NCI-H187 treated with DMSO at 0.1 percent for 48 hours (cell line): Measurements from ENCODE around the gene CHGA.

Experiments
- DNase-seq: peaks from one replicate; lab custom pipeline; 2025; lab: John Stamatoyannopoulos, UW

The CHGA gene

DNA sequence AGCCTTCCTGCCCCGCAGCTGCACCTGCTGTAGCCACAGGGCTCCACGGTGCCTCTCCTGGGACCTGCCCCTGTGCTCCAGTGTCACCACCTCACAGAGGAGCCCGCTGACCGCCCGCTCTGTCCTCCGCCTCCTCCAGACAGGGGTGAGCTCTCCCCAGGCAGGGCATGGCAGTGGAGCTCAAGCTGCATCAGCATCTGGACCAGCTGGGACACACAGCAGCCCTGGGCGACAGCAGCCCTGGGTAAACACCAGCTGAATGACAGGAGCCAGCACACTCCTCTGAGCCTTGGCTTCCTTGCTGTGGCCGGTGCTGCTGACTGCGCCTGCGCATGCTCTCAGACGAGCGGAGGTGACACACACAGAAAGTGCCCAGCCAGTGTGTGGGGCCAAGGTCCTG, 22.0 kb downstream of the CHGA start:
- no peak for DNase-seq

DNA sequence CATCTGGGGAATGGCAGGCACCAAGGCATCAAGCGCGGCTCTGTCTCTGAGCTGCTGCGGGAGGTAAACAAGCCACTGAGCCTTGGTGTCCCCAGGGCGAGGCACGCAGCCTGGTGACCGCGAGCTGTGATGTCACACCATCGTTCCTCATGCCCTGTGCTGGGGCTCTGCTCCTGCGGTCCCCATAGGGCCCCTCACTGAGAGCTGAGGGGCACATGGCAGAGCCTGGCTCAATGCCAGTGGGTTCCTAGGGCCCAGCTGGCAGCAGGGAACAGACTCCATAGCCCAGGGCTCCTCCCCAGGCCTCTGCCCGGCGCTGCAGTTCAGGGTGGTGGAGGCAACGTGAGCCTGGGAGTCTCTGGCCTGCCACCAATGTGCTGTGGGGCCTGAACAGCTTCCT, 22.6 kb downstream of the CHGA start:
- DNase-seq: no peak

DNA sequence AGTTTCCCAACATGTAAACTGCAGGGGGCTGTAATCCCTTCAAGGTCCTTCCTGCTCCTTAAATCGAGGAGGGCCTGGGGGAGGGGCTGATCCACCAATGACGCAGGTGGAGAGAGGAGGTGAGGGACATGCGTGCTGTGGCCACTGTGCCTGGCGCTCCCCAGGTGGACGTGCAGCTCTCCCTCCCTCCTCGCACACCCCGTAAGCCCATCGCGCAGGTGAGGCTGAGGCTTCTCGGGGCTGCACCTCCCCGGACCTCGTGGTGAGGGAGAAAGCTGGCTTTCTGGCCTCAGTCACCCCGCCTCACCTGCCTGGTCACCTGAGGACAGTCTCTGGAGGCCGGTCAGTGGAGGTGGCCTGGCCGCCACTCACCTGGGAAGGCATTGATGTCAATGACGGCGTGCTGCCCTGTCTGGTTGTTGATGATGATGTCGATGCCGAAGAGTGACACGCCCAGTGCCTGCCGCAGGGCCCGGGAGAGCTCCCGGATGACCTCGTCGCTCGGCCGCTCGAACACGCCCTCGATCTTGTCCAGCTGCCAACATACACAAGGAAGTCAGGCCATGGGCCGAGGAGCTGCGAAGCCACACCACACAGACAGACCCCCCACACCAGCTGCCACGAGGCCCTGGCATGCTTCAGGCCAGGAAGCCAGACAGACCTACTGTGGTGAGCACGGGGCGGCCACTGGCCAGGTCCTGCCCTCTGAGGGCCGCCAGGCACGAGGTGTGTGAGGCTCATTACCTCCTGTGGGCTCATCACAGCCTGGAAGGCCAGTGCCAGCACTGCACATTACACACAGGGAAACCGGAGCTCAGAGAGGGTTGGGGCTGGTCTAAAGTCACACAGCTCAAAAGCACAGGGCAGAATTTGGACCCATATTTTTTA, 23.3 kb downstream of the CHGA start:
- DNase-seq: no peak

DNA sequence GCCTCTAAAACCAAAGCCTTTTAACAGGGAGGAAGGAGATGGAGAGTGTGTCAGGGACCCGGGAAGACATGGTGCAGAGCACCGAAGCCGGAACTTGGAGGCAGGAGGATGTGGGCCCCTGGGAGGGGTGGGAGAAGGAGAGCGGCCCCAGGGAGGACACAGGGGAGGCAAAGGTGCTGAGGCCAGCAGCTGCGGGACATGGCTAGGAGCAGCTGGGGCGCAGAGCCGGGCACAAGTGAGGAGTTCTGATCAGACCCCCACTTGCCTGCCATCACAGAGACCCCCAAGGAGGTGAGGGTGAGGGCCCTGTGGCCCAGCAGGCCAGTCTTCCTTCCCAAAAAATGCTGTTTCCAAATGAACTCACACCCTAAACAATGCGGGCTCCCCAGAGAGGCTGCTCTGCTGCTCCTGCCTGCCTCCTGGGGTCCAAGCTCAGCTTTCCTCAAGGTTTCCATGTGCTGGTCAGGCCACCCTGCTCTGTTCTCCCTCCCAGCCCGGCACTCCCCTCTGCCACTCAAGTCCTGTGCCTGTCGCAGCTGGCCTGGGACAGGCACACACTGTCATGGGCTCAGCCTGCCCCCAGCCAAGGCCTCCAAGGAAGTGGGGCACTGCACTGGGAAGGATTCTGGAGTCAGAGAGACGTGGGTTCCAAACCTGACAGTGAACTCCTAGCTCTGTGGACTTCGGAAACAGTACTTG, 24.0 kb downstream of the CHGA start:
- no peak for DNase-seq

DNA sequence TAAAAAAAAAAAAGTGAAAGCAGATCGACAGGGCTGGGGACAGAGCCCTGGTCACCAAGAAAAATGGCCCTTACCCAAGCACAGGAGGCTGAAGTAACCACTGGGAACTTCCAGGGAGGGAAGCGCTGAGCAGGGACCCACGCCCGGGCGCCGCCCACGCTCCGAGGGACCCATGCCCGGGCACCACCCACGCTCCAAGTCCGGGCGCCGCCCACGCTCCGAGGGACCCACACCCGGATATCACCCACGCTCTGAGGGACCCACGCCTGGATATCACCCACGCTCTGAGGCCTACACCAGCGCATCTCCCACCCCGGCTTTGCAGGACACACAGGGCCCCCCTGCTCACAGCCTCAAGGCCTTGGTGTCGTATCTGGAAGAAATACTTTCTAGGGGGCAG, 25.7 kb downstream of the CHGA start:
- DNase-seq: no peak

GRCh38 chr14:92949496-92950192, 26.7 kb downstream of the CHGA start:
- DNase-seq: no peak

- DNase-seq: no peak
Measured at GRCh38 chr14:92950193-92950540, 27.2 kb downstream of the CHGA start.

GRCh38 chr14:92950773-92951172, 27.8 kb downstream of the CHGA start:
- no peak for DNase-seq

- DNase-seq: no peak
Measured at GRCh38 chr14:92951261-92951660, 28.3 kb downstream of the CHGA start.

- no peak for DNase-seq
Measured at GRCh38 chr14:92951912-92952471, 29.0 kb downstream of the CHGA start.

- no peak for DNase-seq
Measured at GRCh38 chr14:92952481-92953298, 29.7 kb downstream of the CHGA start.

DNA sequence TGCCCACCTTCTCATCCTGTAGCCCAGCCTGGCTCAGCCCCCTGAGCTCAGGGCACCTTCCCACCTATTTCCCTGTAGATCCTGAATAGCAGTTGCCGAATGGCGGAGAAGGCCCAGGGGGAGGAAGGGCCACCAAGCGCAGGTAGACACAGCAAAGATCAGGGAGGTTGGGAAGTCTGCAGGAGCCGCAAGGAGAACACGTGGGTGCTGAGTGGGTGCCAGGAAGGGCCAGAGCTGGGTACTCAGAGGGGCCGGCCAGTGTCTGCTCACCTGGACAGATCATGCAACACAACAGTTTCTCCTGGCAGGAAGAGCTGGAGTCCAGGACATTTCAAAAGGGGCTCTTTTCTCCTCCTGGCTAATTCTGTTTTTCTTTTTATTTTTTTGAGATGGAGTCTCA, 30.6 kb downstream of the CHGA start:
- no peak for DNase-seq

DNA sequence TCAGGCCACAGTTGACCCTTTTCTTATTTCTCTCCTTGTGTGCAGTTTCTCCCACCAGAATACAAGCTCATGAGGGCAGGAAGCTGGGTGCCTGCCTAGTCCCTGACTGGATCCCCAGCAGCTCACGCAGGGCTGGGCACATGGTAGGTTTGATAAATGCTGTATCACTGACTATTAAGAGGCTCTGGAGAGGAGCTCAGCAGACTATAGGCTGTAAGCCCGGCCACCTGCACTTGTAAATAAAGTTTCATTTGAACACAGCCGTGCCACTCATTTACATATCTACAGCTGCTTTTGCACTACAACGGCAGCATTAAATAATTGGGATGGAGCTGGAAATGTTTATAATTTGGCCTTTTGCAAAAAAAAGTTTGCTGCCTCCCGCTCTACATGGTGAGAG, 32.0 kb downstream of the CHGA start:
- DNase-seq: no peak

DNA sequence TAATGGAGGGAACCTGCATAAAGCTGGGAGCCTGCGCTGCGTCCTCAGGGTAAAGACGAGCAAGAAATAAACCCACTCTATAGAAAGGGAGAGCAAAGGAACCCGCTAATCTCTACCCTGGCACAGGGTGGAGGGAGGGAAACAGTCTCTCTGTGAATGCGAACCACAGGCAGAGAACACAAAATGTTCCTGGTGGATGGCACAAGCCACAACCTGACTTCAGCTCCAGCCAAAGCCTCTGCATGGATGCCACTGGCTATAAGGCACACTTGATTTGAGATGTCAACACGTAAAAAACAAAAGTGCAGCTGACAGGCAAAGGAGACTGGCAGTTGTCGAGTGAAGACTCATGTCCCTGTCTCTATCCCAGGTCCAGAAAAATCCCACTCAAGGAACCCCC, 32.4 kb downstream of the CHGA start:
- no peak for DNase-seq

DNA sequence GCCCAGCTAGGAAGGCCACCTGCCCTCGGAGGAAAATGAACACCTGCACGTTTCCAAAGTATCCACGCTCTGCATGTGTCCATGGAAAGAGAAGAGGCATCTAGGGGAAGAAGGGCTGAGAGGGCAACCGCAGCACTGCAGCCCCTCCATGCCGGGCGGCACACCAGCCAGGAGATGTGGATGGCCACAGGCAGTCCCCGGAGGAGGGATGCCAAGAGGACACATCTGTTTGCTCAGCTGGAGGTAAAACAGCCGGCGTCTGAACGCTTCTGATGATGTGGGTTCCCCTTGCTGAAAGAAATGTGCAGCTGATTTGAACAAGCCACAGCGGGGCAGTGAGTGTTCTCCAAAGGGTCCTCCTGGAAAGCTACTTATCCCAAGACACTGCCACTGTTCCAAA, 34.0 kb downstream of the CHGA start:
- no peak for DNase-seq

GRCh38 chr14:92958373-92959188, 35.6 kb downstream of the CHGA start:
- no peak for DNase-seq

DNA sequence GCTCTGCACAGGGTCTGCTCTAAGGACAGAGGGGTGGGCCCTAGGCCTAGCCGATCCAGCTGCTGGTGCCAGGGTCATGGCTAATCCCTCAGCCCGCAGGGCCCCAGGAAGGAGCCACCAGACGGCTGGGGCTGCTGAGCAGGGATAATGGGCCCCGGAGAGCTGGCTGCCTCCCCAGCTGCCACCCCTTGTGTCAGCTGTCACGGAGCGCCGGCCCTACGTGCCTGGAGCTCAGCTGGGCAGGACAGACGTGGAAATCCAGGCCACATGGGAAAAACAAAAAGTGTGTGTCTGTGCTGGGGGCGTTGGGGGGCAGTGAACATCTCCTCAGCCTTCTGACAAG, 36.2 kb downstream of the CHGA start:
- no peak for DNase-seq

DNA sequence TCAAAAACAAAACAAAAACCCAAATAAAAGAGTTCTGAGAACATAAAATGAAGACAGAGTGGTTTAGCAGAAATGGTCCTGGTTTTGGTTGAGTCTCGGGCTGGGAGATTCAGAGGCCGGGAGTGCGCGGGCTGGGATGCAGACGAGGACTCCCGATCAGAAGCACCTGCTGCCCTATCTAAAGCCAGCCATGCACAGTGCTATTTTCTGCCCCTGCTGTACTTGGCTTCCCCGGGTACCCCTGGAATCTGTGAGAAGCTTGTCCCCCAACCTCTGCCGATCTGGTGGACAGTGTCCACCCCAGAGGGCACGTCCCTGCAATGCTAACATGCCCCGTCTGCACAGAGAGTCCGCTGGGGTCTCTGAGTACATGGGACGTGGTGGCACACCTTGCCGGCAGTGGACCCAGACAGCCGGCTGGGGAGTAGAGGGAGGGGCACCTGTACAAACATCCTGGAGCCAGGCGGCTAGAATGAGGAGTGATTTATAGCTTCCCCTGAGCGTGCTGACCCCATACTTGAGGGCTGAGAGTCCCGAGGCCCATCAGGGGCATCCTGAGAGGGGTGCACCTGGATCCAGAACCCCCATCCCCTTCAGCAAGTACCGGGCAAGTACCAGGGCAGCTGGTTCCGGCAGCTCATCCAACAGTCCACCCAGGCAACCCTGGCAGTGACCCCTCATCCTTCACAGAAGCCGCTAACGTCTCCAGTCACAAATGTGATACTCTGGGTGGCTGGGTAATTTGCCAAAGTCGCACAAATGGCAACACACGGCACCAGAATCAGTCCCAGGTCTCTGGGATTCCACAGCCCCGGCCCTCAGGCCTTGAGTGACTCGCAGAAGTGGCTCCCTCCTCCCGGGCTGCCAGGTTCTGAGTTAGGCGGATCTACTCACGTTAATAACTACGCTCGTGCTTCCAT, 37.1 kb downstream of the CHGA start:
- DNase-seq: no peak

- DNase-seq: no peak
Measured at GRCh38 chr14:92960706-92961566, 38.0 kb downstream of the CHGA start.
